Panc1 (cell line): ENCODE data around the gene POLR1E.

Source experiments
- CTCF ChIP-seq: fragments of 450-650 bp; IDR thresholded peaks from 2 replicates; pipeline ENCODE4 v1.5.1; 2017; ENCODE audit warnings: mild to moderate bottlenecking
- POLR2AphosphoS5 ChIP-seq: IDR thresholded peaks from 2 replicates; pipeline ENCODE4 v1.6.1; 2012; ENCODE audit warnings: mild to moderate bottlenecking, low read depth, low read length, moderate library complexity

GRCh38 chr9:37551468-37551867 is 65.7 kb downstream of the POLR1E start:
- TF ChIP-seq CTCF (no peak), POLR2AphosphoS5 (no peak)
